Astrocyte of the cerebellum (primary cell): ENCODE measurements around the gene ARHGEF7.

ENCODE experiments used
- DNase-seq: peaks from one replicate; pipeline ENCODE4 v3.0.0-alpha.2; 2011; ENCODE audit warnings: low read depth
- H3K4me3 ChIP-seq: 2 replicates; pipeline ENCODE4 v1.5.1; 2011; ENCODE audit warnings: mild to moderate bottlenecking, low read depth, low read length, moderate library complexity
- in situ Hi-C: cut with HindIII; loops from 2 replicates; pipeline ENCODE4 v1.10.0; 2017; ENCODE audit warnings: low sequenced_read_pairs
- TF ChIP-seq, protein P1 (sequence below): IDR thresholded peaks from 2 replicates; pipeline ENCODE4 v1.5.1; 2012; ENCODE audit warnings: low read length, low read depth, moderate library complexity, mild to moderate bottlenecking; ENCODE audit errors: missing control alignments

Gene ARHGEF7

DNA sequence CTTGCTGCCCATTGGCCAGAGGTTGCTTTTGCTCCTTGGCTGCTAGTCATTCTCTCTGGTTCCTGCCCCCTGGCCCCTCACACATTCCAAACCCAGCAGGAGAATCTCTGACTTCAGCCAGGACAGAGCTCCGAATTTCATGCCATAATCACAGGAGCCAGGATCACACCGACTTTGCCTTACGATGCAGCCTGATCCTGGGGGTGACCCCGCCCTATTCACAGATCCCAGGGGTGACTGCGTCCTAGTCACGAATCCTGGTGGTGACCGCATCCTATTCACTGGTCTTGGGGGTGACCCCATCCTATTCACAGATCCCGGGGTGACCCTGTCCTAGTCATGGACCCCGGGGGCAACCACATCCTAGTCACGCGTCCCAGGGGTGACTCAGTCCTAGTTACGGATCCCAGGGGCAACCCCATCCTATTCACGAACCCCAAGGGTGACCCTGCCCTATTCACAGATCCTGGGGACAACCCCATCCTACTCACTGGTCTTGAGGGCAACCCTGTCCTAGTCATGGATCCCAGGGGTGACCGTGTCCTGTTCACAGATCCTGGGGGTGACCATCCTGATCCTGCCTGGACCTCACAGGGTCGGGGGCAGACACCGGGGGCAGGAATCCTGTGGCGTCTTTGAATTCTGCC, 198.0 kb downstream of the ARHGEF7 start:
- no peak for DNase-seq
- TF ChIP-seq, protein P1, sequence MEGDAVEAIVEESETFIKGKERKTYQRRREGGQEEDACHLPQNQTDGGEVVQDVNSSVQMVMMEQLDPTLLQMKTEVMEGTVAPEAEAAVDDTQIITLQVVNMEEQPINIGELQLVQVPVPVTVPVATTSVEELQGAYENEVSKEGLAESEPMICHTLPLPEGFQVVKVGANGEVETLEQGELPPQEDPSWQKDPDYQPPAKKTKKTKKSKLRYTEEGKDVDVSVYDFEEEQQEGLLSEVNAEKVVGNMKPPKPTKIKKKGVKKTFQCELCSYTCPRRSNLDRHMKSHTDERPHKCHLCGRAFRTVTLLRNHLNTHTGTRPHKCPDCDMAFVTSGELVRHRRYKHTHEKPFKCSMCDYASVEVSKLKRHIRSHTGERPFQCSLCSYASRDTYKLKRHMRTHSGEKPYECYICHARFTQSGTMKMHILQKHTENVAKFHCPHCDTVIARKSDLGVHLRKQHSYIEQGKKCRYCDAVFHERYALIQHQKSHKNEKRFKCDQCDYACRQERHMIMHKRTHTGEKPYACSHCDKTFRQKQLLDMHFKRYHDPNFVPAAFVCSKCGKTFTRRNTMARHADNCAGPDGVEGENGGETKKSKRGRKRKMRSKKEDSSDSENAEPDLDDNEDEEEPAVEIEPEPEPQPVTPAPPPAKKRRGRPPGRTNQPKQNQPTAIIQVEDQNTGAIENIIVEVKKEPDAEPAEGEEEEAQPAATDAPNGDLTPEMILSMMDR = no peak
- H3K4me3 ChIP-seq = no peak overlapping the region
- in situ Hi-C loops = no loop called here

DNA sequence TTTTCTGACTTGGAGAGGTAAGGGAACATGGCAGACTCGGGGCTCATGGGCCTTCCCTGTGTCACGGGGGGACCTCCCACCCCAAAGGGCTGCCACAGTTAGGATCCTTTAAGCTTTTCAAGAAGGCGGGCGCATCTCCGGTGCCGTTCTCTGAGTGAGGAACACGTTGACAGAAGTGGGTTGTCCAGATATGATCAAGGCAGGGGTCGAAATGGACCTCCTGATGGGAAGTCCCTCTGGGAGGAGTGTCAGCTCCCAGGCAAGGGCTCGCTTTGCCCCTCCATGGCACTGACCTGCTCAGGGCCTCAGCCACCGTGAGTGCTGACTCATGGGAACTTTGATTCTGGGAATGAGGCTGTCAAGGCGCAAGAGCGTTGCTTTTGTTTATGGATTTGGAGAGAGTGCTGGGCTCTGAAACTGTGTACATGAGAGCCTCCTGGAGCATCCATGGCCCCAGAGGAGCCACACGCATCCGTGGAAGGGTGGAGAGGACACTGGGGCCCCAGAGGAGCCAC, 198.9 kb downstream of the ARHGEF7 start:
- H3K4me3 ChIP-seq = no peak overlapping the region
- TF ChIP-seq, protein P1 = no peak
- in situ Hi-C loops = no loop called here
- no peak for DNase-seq

DNA sequence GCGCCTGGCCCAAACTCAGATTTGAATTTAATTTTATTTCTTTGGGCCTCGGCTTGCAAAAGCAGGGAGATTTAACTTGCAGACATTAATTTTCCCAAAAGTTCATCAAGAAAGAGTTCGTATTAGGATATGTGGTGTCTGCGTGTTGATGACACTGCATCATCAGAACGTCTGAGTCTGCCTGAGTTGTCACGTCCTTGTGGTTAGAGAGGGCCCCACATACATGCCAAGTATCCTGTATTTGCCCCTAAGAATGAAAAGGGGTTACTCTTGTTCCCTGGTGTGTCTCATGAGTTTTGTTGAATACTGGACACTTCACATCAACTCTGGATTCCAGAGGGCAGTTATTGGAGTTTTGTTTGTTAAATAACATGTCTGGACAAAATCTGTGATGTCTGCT, 199.7 kb downstream of the ARHGEF7 start:
- TF ChIP-seq, protein P1 = no peak
- H3K4me3 ChIP-seq = no peak overlapping the region
- DNase-seq = no peak
- in situ Hi-C loops = no loop called here

DNA sequence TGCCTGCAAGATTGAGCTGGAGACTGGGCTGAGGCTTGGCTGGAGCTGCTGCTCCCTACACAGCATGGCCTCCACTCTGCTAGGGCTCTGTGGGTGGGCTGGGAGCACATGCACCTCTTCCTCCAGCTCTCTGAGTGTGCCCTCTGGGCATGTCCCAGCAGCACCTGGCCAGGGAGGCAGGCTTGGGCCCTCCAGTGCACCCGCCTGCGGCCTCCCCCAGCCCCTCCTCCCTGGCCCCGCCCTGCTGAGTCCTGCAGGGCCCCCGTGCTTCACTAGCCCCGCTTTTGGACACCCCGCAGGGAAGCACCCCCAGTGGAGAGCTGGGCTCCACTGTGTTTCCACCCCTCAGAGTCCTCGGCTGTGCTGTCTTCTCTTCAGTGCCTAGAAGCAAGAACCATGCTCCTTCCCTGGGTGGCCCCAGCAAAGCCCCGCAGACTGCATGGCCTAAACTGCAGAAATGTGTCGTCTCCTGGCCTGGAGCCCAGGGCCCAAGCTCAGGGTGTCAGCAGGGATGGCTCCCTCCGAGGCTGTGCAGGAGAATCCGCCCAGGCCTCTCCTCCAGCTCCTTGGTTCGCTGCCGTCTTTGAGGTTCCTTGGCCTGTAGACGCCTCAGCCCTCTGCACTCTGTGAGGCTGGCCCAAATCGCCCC, 200.4 kb downstream of the ARHGEF7 start:
- DNase-seq = no peak
- TF ChIP-seq, protein P1 = no peak
- H3K4me3 ChIP-seq = no peak overlapping the region
- in situ Hi-C loops = no loop called here

DNA sequence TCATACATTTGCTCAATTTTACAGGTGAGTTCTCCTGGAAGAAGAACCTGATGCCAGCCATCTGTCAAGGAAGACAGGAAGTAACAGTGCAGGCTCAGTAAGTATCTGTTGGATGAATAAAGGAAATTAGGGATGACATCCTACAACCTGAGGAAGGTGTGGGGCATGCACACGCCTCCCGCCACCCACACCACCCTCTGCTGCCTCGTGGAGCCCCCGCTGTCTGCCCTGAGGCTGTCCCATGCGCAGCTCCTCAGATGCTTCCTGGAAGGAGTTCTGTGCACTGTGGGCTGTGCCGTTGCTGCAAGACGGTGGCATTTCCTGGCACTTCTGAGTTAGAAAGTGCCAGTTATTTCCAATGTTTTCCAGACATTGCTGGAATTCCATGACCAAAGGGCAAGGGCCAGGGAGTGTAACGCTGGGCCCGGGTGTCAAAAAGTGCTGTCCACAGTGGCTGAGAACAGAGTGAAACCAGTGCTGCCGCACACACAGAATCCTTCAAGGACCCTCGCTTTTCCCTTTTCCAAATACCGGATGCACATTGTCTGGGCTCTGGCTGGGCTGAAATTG, 201.1 kb downstream of the ARHGEF7 start:
- in situ Hi-C loops = no loop called here
- no peak overlapping the region for H3K4me3 ChIP-seq
- TF ChIP-seq, protein P1 = no peak
- DNase-seq = no peak

DNA sequence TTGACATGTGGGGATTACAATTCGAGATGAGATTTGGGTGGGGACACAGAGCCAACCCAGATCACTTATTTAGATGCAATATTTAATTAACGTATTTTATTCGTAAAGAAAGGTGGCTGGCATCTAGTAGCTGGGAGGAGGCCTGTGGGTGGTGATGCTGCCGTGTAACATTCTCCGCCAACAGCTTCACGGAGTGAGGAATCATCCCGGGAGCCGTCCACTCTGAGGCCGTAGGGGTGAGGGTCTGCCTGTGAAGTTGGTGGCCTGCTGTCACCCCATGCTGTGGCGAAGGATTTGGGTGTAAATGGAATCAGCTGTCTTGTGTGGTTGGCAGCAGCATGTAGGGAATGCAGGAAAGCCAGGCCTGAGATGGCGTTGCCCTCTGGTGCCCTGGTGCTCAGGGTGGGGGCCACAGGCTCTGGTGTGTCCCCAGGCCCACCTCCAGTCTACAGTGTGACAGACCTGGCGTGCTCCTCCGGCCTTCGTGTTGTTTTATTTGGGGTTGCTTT, 202.0 kb downstream of the ARHGEF7 start:
- no peak overlapping the region for H3K4me3 ChIP-seq
- TF ChIP-seq, protein P1 = no peak
- in situ Hi-C loops = no loop called here
- DNase-seq = no peak
